ENCODE results near the gene DAZAP2. TPM values are rescaled to one million over a fixed set of nuclear protein-coding genes. Genes with fewer than 3 reads are reported as not detected.

Gene DAZAP2
- total and polyA plus RNA-seq, 2 of the 4 experiments (the other 2 are of a cell fraction), result 62.2 to 202 TPM

DNA sequence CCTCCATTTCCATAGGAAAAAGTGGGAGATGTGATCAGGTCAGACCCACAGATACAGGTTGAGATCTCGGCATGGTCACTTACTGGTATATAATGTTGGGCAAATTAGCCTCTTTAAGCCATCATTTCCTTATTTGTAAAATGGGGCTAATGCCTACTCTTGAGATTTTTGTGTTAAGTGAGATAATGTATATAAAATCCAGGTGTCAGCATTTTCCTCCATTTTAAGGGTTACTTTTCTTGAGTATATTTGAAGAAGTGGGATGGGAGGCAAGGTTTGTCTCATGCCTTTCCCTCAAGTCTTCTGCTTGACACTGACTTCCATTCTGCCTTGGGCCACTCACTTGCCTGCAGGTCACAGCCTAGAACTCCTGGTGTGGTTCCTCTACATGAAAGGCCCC is 10.7 kb upstream of the DAZAP2 start:
- WGBS, 2 experiments (ENCODE audit: extremely low coverage in 2 of 2, insufficient read length in 1 of 2), result no CpG with 5 or more reads among the region's 1 CpG
- intact Hi-C loops (cut with micrococcal nuclease), result no loop called here
- CTCF ChIA-PET, result no interaction called here

More for the DNA sequence above, 10.7 kb upstream of the DAZAP2 start:
- H3K27ac ChIP-seq (ENCODE audit: insufficient read depth, low read length), result no peak overlapping the region
- H3K18ac ChIP-seq (ENCODE audit: low read depth, low read length), result no peak overlapping the region
- in situ Hi-C loops (cut with MboI; ENCODE audit: low sequenced_read_pairs), result no loop called here
- ATAC-seq (ENCODE audit: low read depth) (no peak), DNase-seq (no peak)
- H3K23ac ChIP-seq (ENCODE audit: low read depth, low read length), result no peak overlapping the region
- H4K20me1 ChIP-seq (ENCODE audit: insufficient read depth, low read length), result no peaks in the 10 kb centered on the region
- no peaks in the 10 kb centered on the region for H3K4me1 ChIP-seq (ENCODE audit: control insufficient read depth, insufficient read depth, low read length)
- no TSS peak for BruUV-seq (replicated peaks)
- no peak overlapping the region for H3K56ac ChIP-seq (ENCODE audit: extremely low read depth, insufficient read depth, low read length)
- H2AFZ ChIP-seq (replicated peaks; ENCODE audit: low read length, poor library complexity), result no peak overlapping the region
- H3K36me3 ChIP-seq (ENCODE audit: control insufficient read depth, insufficient read depth, low read length), result no peaks in the 10 kb centered on the region
- H4K8ac ChIP-seq (ENCODE audit: low read depth in 2 of 2, low read length in 2 of 2), result no peak overlapping the region
- no peak overlapping the region for H2BK120ac ChIP-seq (ENCODE audit: low read depth, low read length)
- H3K9me3 ChIP-seq (ENCODE audit: control insufficient read depth, insufficient read depth, low read length), result no peaks in the 10 kb centered on the region
- peaks cover 3% of the 10 kb centered on the region for H3K9me1 ChIP-seq (ENCODE audit: insufficient read depth, low read length)
- no peak overlapping the region for H2BK20ac ChIP-seq (ENCODE audit: low read depth, low read length)
- H3K9ac ChIP-seq (ENCODE audit: low read depth, low read length), result no peak overlapping the region
- no peaks in the 10 kb centered on the region for H3K79me1 ChIP-seq (ENCODE audit: low read depth in 1 of 2, low read length in 2 of 2)
- no peak overlapping the region for H4K5ac ChIP-seq (ENCODE audit: low read depth, low read length)
- H3K27me3 ChIP-seq (ENCODE audit: control insufficient read depth, insufficient read depth, low read length), result no peaks in the 10 kb centered on the region
- POLR2A ChIA-PET (ENCODE audit: unreplicated experiment), result no interaction called here
- no peak overlapping the region for H2AK5ac ChIP-seq (ENCODE audit: low read depth, low read length)
- no peak overlapping the region for H3K14ac ChIP-seq (replicated peaks; ENCODE audit: low read depth, low read length)
- TF ChIP-seq MAFK (IDR thresholded peaks at IDR 0.05; ENCODE audit: low read depth, low read length) (peak; percentile 72; the same call in 1 of the 2 replicates), MAZ (IDR thresholded peaks at IDR 0.05; ENCODE audit: borderline replicate concordance, low read depth, low read length) (no peak)
- dilution Hi-C loops (cut with HindIII; ENCODE audit: low sequenced_read_pairs, unreplicated experiment), result no loop called here
- no peak overlapping the region for H3K4me3 ChIP-seq (ENCODE audit: insufficient read depth, low read depth, low read length)
- H4K91ac ChIP-seq (ENCODE audit: insufficient read depth, low read depth, low read length), result no peak overlapping the region
- no peak overlapping the region for H3K4me2 ChIP-seq (ENCODE audit: low read depth, low read length)
- no peak overlapping the region for H3K4ac ChIP-seq (ENCODE audit: low read depth, low read length)
- no peak overlapping the region for H2AK9ac ChIP-seq (replicated peaks; ENCODE audit: low read depth, low read length, poor library complexity)
- H2BK15ac ChIP-seq (ENCODE audit: low read depth, low read length), result no peak overlapping the region
- H2BK5ac ChIP-seq (ENCODE audit: low read depth, low read length, poor library complexity, severe bottlenecking), result no peak overlapping the region
